Stimulated activated CD4-positive, alpha-beta T cell treated with anti-CD3 and anti-CD28 coated beads, TNF-alpha, amount 100 ng/mL, for 48 hours (primary cell): Measurements from ENCODE around the gene RIN2.
"Not testable (repeated sequence)": the region's sequence is repeated elsewhere in the genome, so short reads cannot be mapped to it uniquely, and the experiment has no call there.

Source experiments
- DNase-seq, 3 donors: peaks; one replicate each; pipeline ENCODE4 v3.0.0-alpha.2; 2020; ENCODE audit warnings: low read depth in 3 of 3

The RIN2 gene

GRCh38 chr20:19739351-19739750 is 18.7 kb upstream of the RIN2 start:
- no peak for DNase-seq

GRCh38 chr20:19740512-19740911 is 17.5 kb upstream of the RIN2 start:
- no peak for DNase-seq

- DNase-seq: no peak
Observed at GRCh38 chr20:19741924-19742323, 16.1 kb upstream of the RIN2 start.

- DNase-seq: no peak
Observed at GRCh38 chr20:19742974-19743639, 15.0 kb upstream of the RIN2 start.

GRCh38 chr20:19743640-19743995 is 14.4 kb upstream of the RIN2 start:
- no peak for DNase-seq

- DNase-seq: no peak
Observed at GRCh38 chr20:19745106-19745505, 13.0 kb upstream of the RIN2 start.

GRCh38 chr20:19745584-19745983 is 12.5 kb upstream of the RIN2 start:
- DNase-seq: no peak

- no peak for DNase-seq
Observed at GRCh38 chr20:19746396-19746795, 11.7 kb upstream of the RIN2 start.

GRCh38 chr20:19747903-19748302 is 10.2 kb upstream of the RIN2 start:
- no peak for DNase-seq

GRCh38 chr20:19748681-19749080 is 9.4 kb upstream of the RIN2 start:
- DNase-seq: no peak

GRCh38 chr20:19749618-19750071 is 8.4 kb upstream of the RIN2 start:
- no peak for DNase-seq

GRCh38 chr20:19750101-19750606 is 7.9 kb upstream of the RIN2 start:
- no peak for DNase-seq

GRCh38 chr20:19750907-19751636 is 7.0 kb upstream of the RIN2 start:
- DNase-seq: no peak

GRCh38 chr20:19754201-19754600 is 3.9 kb upstream of the RIN2 start:
- not testable (repeated sequence) for DNase-seq

GRCh38 chr20:19756761-19757486 is 1.1 kb upstream of the RIN2 start:
- DNase-seq: no peak

- no peak for DNase-seq
Observed at GRCh38 chr20:19757487-19758132, 448 bp upstream of the RIN2 start.

GRCh38 chr20:19758501-19759331 is 658 bp downstream of the RIN2 start:
- DNase-seq: no peak

GRCh38 chr20:19760371-19760721 is 2.3 kb downstream of the RIN2 start:
- no peak for DNase-seq

GRCh38 chr20:19761326-19761725 is 3.3 kb downstream of the RIN2 start:
- no peak for DNase-seq

- no peak for DNase-seq
Observed at GRCh38 chr20:19761841-19762240, 3.8 kb downstream of the RIN2 start.

- DNase-seq: no peak
Observed at GRCh38 chr20:19764207-19764606, 6.1 kb downstream of the RIN2 start.
